Measurements from ENCODE around the gene PHETA2.

DNA sequence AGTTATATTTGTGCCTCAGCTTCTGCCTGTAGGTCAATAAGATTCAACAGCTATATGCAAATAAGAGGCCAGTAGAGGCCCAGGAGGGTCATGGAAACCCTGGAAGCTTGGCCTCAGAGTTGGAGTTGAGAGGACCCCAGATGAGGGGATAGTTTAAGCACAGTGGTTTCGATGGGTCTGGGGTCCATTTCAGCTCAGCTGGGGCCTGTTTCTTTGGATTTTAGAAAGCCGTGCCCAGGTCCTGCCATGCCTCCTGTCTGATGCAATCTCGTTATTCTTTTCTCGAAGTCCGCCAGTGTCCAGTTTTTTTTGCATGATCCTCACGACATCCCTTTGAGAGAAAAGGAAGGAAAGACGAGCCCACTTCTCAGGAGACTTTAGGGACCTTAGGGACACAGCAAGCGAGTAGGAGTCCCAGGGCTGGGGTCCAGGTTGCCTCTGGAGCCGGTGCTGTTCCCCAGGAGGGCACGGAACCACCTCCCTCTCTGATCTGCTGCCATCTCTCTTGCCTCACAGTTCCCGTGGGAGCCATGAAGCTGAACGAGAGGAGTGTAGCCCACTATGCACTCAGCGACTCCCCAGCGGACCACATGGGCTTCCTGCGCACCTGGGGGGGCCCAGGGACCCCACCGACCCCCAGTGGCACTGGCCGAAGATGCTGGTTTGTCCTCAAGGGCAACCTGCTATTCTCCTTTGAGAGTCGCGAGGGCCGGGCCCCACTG, 2.9 kb downstream of the PHETA2 start:
- TF ChIP-seq, protein P1, sequence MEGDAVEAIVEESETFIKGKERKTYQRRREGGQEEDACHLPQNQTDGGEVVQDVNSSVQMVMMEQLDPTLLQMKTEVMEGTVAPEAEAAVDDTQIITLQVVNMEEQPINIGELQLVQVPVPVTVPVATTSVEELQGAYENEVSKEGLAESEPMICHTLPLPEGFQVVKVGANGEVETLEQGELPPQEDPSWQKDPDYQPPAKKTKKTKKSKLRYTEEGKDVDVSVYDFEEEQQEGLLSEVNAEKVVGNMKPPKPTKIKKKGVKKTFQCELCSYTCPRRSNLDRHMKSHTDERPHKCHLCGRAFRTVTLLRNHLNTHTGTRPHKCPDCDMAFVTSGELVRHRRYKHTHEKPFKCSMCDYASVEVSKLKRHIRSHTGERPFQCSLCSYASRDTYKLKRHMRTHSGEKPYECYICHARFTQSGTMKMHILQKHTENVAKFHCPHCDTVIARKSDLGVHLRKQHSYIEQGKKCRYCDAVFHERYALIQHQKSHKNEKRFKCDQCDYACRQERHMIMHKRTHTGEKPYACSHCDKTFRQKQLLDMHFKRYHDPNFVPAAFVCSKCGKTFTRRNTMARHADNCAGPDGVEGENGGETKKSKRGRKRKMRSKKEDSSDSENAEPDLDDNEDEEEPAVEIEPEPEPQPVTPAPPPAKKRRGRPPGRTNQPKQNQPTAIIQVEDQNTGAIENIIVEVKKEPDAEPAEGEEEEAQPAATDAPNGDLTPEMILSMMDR (IDR thresholded peaks at IDR 0.05; ENCODE audit: insufficient read depth, low read length, poor library complexity, severe bottlenecking) = no peak
- TF ChIP-seq EZH2phosphoT487 (conservative IDR thresholded peaks at IDR 0.05; ENCODE audit: low read length) = no peak
